Islet of Langerhans (tissue), 1 donor: ENCODE measurements around the gene SERGEF.

ENCODE experiments used
- FAIRE-seq: peaks from one replicate; lab custom pipeline; 2011; peaks lifted over from hg19 to GRCh38; lab: Jason Lieb, UNC

The SERGEF gene

GRCh38 chr11:17768547-17768946, 244.3 kb downstream of the SERGEF start:
- no peak for FAIRE-seq

DNA sequence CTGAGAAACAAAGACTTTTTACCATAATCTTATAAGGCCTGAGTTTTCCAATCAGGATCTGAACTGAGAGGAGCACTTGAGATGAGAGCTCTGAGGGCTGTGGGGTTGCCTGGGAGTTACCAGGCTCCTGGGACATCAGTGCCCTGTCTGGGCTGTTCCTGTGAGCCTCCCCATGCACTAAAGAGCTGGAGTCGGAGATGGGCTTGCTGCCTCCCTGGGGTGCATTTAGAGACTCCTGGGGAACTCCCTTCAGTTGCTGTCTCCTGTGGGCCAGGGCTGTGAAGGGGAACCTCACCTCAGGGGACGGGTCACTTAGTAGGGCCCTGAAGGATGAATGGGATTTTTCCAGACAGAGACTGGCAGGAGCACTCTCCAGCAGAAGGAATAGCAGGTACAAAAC, 244.9 kb downstream of the SERGEF start:
- FAIRE-seq: no peak

DNA sequence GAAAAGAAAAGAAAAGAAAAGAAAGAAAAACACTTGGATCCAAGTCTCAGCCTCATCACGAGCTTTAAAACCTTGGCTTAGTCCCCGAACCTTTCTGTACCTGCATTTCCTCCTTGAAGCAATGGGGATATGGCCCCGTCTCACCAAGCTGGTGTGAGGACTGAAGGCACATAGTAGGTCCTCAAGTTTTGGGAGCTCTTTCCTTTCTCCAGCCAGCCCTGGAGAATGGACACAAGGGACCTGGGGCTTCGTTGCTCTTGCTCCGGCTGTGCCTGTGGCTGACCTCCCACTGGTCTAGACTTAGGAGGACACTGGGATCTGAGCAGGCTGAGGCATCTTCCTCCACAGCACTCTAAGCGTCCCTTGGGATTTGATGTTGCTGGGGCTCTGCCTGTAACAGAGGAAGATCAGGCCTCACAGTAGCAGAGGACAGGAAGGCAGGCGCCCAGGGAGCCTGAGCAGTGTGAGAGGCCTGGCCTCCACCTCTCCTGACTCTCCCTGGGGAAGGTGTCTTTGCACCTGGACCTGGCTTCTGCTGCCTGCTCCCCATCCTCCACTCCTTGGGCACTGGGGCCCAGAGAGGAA, 245.5 kb downstream of the SERGEF start:
- FAIRE-seq: no peak

DNA sequence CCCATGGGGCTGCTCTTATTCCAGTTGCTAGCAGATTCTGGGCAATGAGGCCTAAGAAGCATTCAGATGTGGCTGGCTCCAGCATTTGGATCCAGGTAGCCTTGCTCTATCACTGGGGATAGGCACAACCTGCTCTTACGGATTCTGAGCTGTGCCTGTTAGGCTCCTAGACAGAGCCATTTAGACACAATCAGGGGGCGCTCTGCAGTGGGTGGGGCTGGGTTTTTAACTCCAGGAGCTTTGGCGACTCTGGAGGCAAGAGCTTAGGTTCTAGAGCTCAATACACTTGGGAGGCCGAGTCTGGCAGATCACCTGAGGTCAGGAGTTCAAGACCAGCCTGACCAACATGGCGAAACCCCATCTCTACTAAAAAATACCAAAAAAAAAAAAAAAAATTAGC, 246.3 kb downstream of the SERGEF start:
- no peak for FAIRE-seq

DNA sequence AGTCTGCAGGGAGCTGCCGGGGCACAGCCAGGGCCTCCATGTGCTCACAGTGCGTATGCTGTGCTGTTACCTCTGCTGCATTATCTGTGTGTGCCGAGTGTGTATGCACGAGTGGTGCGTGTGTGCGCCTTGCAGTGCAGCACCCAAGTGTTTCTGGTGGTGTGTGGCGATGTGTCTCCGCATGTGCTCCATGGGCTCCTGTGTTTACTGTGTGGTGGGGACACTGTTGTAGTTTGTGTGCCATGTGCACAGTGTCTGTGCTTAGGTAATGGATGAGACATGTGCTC, 246.8 kb downstream of the SERGEF start:
- FAIRE-seq: no peak

GRCh38 chr11:17765356-17766072, 247.3 kb downstream of the SERGEF start:
- no peak for FAIRE-seq

DNA sequence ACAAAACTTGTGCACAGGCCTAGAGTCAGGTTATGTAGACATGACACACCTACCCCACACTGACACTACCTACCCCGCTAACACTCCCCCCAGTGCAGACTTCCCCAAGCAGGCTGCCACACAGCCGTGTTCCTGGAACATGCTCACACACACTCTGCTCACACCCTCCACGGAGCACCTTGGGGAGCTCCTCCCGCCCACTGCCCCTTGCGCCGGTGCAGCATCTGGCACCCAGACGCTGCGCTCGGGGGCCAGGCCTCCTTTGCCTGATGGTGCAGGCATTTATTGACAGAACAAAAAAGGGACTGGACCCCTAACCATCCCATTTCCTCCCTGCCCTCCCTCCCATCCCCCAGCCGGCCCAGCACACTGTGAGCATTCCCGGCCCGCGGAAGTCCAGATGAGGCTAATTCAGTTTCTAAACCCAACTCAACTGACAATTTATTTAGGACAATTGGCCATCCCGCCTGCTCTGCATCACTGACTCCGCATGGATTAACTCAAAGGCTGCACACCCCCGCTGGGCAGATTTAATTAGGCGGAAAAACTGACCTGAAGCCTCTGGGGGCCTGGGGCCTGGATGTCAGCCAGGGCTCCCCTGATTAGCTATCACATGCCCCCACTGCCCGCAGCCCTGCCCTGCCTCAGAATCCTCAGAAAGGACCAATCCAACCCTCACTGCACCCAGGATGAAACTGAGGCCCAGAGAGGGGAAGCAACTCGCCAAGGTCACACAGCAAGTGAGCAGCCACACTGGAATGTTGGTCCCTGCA, 248.2 kb downstream of the SERGEF start:
- FAIRE-seq: no peak

DNA sequence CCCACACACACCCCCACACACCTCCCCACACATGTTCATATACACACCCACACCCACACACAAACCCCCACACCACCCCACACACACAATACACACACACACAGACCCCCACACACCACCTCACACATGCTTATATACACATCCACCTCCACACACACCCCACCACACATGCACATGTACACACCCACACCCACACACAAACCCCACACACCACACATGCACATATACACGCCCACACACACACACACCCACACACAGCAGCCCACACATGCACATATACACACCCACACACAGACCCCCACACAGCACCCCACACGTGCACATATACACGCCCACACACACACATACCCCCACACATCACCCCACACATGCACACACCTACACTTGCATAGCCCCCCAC, 249.1 kb downstream of the SERGEF start:
- FAIRE-seq: no peak

GRCh38 chr11:17763244-17763643, 249.6 kb downstream of the SERGEF start:
- no peak for FAIRE-seq

DNA sequence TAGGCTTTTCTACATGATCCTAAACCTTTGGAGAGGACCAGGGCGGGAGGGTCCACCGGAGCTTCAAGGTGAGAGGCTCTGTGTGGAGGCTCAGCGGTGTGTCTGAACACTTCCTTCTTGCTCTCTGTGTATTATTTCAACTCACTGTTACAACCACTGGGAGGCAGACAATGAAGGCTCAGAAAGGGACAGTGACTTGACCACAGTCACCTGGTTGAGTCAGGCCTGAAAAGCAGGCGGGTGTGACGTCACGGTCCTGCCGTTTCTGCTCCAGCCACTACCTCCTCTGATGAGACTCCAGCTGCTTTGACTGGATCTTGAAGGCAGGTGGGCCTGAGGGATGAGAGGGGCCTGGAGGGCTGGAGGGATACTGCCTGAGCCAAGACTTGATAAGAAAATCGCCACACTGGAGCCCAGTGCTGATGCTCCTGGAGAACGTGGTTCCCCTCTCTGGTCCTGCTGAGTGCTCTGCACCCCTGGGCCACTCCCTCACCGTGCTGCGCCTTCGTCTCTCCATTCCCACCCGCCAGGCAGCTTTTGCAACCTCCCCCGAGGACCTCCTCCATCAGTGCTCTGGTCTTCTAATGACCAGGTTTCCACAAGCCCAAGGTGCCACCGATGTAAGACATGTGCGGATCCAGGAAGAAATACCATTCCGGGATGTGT, 250.4 kb downstream of the SERGEF start:
- no peak for FAIRE-seq

- FAIRE-seq: no peak
These were observed 252.5 kb downstream of the SERGEF start for GRCh38 chr11:17760102-17761029.

DNA sequence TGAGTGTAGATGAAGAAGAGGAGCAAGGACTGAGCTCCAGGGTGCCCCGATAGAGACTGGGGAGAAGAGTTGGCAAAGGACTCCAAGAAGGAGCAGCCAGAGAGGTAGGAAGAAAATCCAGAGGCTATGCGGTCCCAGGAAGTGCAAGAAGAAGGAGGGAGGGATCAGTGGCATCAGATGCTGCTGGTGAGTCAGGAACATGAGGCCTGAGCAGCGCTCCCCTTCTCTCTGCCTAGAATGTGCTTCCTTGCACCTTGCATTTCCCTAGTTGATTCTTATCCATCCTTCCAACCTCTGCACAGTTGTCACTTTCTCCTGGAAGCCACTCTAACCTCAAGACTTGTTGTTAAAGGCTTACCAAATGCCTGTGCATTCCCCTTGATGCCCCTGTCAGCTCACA, 257.0 kb downstream of the SERGEF start:
- FAIRE-seq: no peak

DNA sequence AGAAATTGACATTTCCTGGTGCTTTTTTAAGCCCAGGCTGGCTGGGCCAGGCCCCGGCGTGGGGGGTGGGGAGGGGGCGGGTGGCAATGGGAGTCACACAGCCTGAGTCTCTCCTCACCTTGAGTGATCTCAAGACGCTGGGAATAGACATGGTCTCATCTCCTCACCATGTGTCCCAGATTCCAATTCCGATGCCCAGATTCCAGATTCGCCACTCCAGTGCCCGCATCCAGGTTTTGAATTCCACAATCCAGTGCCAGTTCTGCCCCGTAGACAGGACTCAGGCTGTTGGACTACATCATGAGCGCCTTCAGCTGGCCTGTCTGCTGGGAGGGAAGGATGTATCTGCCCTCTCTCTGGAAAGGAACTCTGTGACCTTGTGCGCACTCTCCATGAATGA, 259.2 kb downstream of the SERGEF start:
- FAIRE-seq: no peak

DNA sequence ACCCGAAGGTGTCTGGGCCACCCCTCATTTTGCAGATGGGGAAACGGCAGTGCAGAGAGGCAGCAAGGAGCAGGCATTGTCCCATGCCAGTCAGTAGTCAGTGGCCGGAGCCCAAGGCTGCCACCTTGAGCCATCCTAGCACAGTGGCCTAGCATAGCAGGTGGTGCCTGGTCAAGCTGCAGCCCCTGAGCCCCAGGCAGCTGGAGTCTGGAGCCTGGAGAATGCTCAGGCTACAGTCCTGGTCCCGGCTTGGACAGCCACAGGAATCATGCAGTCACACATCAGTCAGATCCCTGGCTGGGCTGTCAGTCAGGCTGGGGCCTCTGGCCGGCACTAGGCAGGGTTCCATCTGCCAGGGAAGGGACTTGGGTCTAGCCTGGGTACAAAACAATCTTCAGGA, 259.7 kb downstream of the SERGEF start:
- FAIRE-seq: no peak

DNA sequence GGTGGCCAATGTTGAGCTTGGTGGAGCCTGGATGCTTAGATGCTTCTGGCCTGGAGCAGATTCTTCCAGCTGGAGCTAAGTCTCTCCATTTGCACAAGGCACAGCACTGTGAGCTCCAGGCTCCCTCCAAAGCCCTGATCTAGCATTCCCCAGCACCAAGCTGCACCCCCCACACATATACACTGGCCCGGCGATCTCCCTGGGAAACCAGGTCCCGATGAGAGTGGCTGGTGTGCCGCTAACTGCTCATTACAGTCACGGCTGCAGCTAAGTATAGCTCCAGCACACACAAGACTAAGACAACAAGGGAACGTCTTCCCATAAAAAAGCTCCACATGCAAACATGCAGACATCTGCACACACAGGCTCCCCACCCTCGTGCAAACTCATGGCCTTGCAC, 260.7 kb downstream of the SERGEF start:
- no peak for FAIRE-seq

DNA sequence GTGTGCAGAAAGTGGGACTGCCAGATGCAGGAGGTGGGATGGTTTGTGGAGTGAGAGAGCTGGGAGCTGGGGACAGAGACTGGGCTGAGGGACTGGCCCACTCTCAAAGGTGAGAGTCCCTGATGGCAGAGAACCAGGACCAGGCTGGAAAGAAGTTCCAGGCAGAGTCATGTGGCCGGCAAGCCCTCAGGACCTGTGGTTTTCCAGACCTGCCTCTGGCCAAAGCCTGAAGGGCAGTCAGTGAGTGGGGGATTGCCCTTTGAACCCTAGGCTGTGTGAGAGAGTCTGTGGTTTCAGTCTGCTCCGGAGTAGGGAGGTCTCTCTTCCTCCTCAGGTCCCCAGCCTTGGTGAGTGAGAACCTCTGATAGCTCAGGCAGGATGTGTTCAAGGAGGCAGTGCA, 261.3 kb downstream of the SERGEF start:
- no peak for FAIRE-seq

- FAIRE-seq: no peak
These were observed 262.1 kb downstream of the SERGEF start for GRCh38 chr11:17750801-17751165.

DNA sequence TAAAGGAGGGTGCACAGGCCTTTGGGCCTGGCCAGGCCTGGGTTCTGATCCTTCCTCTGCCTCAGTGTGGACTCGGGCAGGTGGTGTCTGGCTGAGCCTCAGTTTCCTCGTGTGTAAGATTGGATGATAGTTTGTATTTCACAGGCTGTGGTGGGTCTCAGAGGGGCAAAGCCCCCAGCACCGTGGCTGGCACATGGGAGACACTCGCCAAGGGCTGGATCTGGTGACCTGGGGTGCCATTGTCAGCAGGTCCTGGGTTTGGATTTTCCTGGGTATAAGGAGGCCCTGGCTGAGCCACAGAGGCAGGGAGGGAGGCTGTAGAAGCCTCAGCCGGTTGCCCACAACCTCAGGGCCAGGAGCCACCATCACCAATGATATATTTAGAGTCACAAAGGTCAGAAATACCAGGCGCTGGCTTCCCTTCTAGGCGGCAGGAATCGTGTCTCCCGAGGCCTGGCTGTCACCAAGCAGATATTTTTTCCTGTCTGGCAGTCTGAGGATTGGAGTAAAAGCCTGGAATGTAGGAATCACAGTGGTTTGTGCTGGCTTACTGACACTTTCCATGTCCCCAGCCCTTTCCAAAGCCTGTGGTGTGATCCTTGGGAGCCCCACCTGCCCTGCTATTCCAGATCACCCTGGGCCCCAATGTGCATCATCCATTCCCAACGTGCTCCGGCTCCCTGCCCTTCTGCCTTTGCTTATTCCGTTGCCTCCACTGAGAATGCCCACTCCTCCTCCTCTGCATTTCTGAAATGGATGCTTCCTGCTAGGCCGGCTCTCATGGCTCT, 262.6 kb downstream of the SERGEF start:
- FAIRE-seq: no peak

GRCh38 chr11:17748761-17749721, 263.8 kb downstream of the SERGEF start:
- FAIRE-seq: no peak

DNA sequence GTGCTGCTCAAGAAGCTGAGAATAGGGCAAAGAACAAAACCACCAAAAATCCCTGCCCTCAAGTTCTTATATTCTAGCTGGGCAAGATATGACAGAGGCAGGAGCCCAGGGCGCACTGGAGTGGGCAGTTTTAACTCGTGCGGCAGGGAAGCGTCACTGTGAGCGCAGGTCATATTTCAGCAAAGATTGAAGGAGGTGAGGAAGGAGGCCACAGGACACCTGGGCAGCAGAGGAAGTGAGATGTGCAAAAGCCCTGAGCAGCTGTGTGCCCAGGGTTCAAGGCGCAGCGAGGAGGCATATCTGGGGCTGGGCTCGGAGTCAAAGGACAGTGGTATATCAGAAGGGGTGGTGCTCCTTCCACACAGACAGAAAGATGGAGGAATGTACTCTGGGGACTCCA, 264.8 kb downstream of the SERGEF start:
- FAIRE-seq: no peak
